SU-DHL-6 (cell line): Measurements from ENCODE around the gene MEGF6.

Experiments used
- H2AFZ ChIP-seq: fragments of 200-600 bp; sonication (generic); 2 replicates; pipeline ENCODE4 v1.6.1; 2014; ENCODE audit warnings: low read depth, mild to moderate bottlenecking, moderate library complexity, mixed read lengths, antibody characterized with exemption, low read length; ENCODE audit not compliant: severe bottlenecking
- H3F3A ChIP-seq: fragments of 200-600 bp; shearing (Covaris generic); 2 replicates; pipeline ENCODE4 v1.6.0; 2016; ENCODE audit warnings: antibody characterized with exemption, mild to moderate bottlenecking; ENCODE audit not compliant: insufficient read depth
- H3K27ac ChIP-seq: fragments of 200-600 bp; sonication (generic); 2 replicates; pipeline ENCODE4 v1.5.1; 2016; ENCODE audit warnings: low read depth, mild to moderate bottlenecking, low read length, moderate library complexity, mixed read lengths
- H3K27me3 ChIP-seq: fragments of 200-600 bp; sonication (generic), shearing (Covaris generic); 2 replicates; pipeline ENCODE4 v1.6.0; 2014; ENCODE audit warnings: mild to moderate bottlenecking, low read length
- H3K36me3 ChIP-seq: fragments of 200-600 bp; sonication (generic); 2 replicates; pipeline ENCODE4 v1.6.1; 2014; ENCODE audit warnings: mild to moderate bottlenecking, low read length, mixed read lengths
- H3K4me2 ChIP-seq: fragments of 300-600, 200-600 bp; shearing (Covaris generic), sonication (generic); 2 replicates; pipeline ENCODE4 v1.6.0; 2014; ENCODE audit warnings: low read length, low read depth, mild to moderate bottlenecking; ENCODE audit not compliant: poor library complexity, severe bottlenecking
- H3K4me3 ChIP-seq: fragments of 200-600 bp; sonication (generic); 2 replicates; pipeline ENCODE4 v1.5.1; 2014; ENCODE audit warnings: antibody characterized with exemption, low read length, mild to moderate bottlenecking, mixed read lengths; ENCODE audit not compliant: insufficient read depth, poor library complexity, severe bottlenecking
- H3K79me2 ChIP-seq: fragments of 200-600 bp; sonication (generic); 2 replicates; pipeline ENCODE4 v1.6.1; 2014; ENCODE audit warnings: mild to moderate bottlenecking, low read length, moderate library complexity; ENCODE audit not compliant: insufficient read depth
- H3K9ac ChIP-seq: fragments of 200-600 bp; sonication (generic); 2 replicates; pipeline ENCODE4 v1.7.0; 2014; ENCODE audit warnings: mild to moderate bottlenecking, low read length
- H3K9me2 ChIP-seq: fragments of 200-600 bp; sonication (generic); replicated peaks from 2 replicates; pipeline ENCODE4 v1.6.1; 2014; ENCODE audit warnings: low read length; ENCODE audit not compliant: insufficient read depth
- H3K9me3 ChIP-seq: fragments of 200-600 bp; sonication (generic); 2 replicates; pipeline ENCODE4 v1.6.1; 2014; ENCODE audit warnings: low read length, mixed read lengths; ENCODE audit not compliant: insufficient read depth
- H4K20me1 ChIP-seq: fragments of 200-600 bp; sonication (generic); 2 replicates; pipeline ENCODE4 v1.6.1; 2014; ENCODE audit warnings: low read depth, mild to moderate bottlenecking, antibody characterized with exemption, low read length, moderate library complexity, mixed read lengths
- EZH2phosphoT487 ChIP-seq: fragments of 200-600 bp; sonication (generic), shearing (Covaris generic); conservative IDR thresholded peaks from 2 replicates; pipeline ENCODE4 v1.6.1; 2018; ENCODE audit warnings: mild to moderate bottlenecking, antibody characterized with exemption, low read length, moderate library complexity, mixed read lengths
- TF ChIP-seq, protein P1 (sequence below): fragments of 200-600 bp; sonication (generic); IDR thresholded peaks from one replicate; pipeline ENCODE4 v1.5.1; 2017; ENCODE audit warnings: antibody characterized with exemption, mild to moderate bottlenecking, low read length, moderate library complexity; ENCODE audit not compliant: insufficient read depth, poor library complexity, severe bottlenecking

Gene MEGF6

DNA sequence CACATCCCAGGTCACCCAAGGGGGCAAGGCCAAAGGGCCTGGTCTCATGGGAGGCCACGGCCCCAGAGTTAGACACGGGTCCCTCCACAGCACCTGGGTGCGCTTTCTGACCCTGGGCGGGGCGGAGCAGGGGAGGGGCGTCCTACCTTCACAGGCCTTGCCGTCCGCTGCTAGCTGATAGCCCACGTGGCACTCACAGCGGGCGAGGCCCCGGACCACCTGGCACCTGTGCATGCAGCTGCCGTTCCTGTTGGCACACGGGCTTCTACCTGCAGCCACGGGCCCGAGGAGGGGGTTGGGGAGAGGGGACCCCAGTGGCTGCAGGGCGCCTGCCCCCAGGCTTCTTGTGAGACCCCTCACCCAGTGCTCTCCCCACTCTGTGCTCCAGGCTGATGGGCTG is 96.9 kb downstream of the MEGF6 start:
- Histone ChIP-seq H3F3A (no peaks in the 10 kb centered on the region), H3K27ac (no peak overlapping the region), H3K9ac (no peak overlapping the region), H3K9me2 (no peaks in the 10 kb centered on the region), H3K27me3 (no peaks in the 10 kb centered on the region), H3K9me3 (no peaks in the 10 kb centered on the region), H2AFZ (no peak overlapping the region), H3K4me3 (no peak overlapping the region), H4K20me1 (no peaks in the 10 kb centered on the region), H3K36me3 (no peaks in the 10 kb centered on the region), H3K4me2 (no peak overlapping the region), H3K79me2 (no peaks in the 10 kb centered on the region)
- TF ChIP-seq, protein P1, sequence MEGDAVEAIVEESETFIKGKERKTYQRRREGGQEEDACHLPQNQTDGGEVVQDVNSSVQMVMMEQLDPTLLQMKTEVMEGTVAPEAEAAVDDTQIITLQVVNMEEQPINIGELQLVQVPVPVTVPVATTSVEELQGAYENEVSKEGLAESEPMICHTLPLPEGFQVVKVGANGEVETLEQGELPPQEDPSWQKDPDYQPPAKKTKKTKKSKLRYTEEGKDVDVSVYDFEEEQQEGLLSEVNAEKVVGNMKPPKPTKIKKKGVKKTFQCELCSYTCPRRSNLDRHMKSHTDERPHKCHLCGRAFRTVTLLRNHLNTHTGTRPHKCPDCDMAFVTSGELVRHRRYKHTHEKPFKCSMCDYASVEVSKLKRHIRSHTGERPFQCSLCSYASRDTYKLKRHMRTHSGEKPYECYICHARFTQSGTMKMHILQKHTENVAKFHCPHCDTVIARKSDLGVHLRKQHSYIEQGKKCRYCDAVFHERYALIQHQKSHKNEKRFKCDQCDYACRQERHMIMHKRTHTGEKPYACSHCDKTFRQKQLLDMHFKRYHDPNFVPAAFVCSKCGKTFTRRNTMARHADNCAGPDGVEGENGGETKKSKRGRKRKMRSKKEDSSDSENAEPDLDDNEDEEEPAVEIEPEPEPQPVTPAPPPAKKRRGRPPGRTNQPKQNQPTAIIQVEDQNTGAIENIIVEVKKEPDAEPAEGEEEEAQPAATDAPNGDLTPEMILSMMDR: no peak
- no peak for TF ChIP-seq EZH2phosphoT487

DNA sequence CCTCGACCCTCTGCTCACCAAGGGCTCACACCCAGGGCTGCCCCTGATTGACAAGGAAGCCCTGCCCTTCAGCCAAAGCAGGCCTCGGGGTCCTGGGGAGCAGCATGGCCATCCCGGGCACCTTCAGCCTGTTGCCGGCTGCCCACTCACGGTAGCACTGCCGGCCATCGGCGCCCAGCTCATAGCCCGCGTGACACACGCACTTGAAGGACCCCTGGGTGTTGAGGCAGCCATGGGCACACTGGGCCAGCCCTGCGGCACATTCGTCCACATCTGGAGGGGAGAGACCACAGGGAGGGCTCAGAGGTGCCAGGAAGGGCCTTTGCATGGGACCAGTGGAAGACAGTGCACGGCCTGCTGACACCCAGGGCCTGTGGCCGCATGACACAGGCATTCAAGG is 99.5 kb downstream of the MEGF6 start:
- no peaks in the 10 kb centered on the region for H3K9me3 ChIP-seq
- no peaks in the 10 kb centered on the region for H4K20me1 ChIP-seq
- H3K4me2 ChIP-seq: no peak overlapping the region
- H3K27me3 ChIP-seq: no peaks in the 10 kb centered on the region
- no peak overlapping the region for H2AFZ ChIP-seq
- no peaks in the 10 kb centered on the region for H3K9me2 ChIP-seq
- H3K27ac ChIP-seq: no peak overlapping the region
- no peak for TF ChIP-seq EZH2phosphoT487
- TF ChIP-seq, protein P1: no peak
- no peak overlapping the region for H3K4me3 ChIP-seq
- no peaks in the 10 kb centered on the region for H3K79me2 ChIP-seq
- H3K9ac ChIP-seq: no peak overlapping the region
- H3K36me3 ChIP-seq: no peaks in the 10 kb centered on the region
- no peaks in the 10 kb centered on the region for H3F3A ChIP-seq

DNA sequence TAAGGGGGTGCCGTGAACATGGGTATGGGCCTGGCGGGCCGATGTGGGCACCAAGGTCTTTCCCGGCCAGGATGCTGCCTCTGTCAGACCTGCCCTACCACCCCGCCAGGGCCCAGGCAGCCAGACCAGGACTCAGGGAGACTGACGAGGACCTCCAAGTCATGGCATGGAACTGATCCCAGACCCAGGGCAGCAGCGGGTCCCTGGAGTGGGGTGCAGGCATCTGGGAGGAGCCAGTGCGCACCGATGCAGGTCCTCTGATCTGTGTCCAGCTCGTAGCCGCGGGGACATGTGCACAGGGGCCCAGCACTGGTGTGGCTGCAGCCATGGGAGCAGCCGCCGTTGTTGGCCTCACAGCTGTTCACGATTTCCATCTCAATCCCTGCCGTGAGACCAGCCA is 100.0 kb downstream of the MEGF6 start:
- Histone ChIP-seq H4K20me1 (no peaks in the 10 kb centered on the region), H3K4me3 (no peak overlapping the region), H3K27me3 (no peaks in the 10 kb centered on the region), H3K36me3 (no peaks in the 10 kb centered on the region), H3K9ac (no peak overlapping the region), H2AFZ (no peak overlapping the region), H3K9me2 (no peaks in the 10 kb centered on the region), H3K9me3 (no peaks in the 10 kb centered on the region), H3K79me2 (no peaks in the 10 kb centered on the region), H3K4me2 (no peak overlapping the region), H3F3A (no peaks in the 10 kb centered on the region), H3K27ac (no peak overlapping the region)
- no peak for TF ChIP-seq EZH2phosphoT487
- TF ChIP-seq, protein P1: no peak

DNA sequence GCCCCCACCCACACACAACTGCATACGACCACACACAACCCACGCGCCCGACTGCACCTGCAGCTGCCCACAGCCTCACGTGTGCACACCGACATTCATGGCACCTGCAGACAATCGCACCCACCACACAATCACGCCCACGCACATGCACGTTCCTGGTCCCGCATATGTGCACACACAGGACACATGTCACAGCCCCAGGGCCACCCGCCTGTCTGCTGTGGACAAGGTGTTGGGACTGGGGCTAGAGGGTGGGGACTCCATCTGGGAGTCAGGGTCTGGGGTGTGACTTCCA is 100.4 kb downstream of the MEGF6 start:
- Histone ChIP-seq H3K79me2 (no peaks in the 10 kb centered on the region), H3F3A (no peaks in the 10 kb centered on the region), H2AFZ (no peak overlapping the region), H3K9ac (no peak overlapping the region), H3K9me2 (no peaks in the 10 kb centered on the region), H3K4me2 (no peak overlapping the region), H3K27ac (no peak overlapping the region), H3K36me3 (no peaks in the 10 kb centered on the region), H3K27me3 (no peaks in the 10 kb centered on the region), H4K20me1 (no peaks in the 10 kb centered on the region), H3K4me3 (no peak overlapping the region), H3K9me3 (no peaks in the 10 kb centered on the region)
- TF ChIP-seq EZH2phosphoT487: no peak
- TF ChIP-seq, protein P1: no peak
